Kidney epithelial cell (primary cell): ENCODE data around the gene MCM5. TPM values are rescaled to one million over a fixed set of nuclear protein-coding genes. Genes with fewer than 3 reads are reported as not detected.

Experiments
- DNase-seq: peaks from one replicate; pipeline ENCODE4 v3.0.0-alpha.2; 2010; ENCODE audit warnings: low read depth
- H3K27me3 ChIP-seq: 2 replicates; pipeline ENCODE4 v1.6.0; 2011; ENCODE audit warnings: low read length; ENCODE audit not compliant: control insufficient read depth, insufficient read depth
- H3K36me3 ChIP-seq: 2 replicates; pipeline ENCODE4 v1.5.1; 2011; ENCODE audit warnings: low read length; ENCODE audit not compliant: control insufficient read depth, insufficient read depth
- H3K4me3 ChIP-seq: 2 replicates; pipeline ENCODE4 v1.5.1; 2011; ENCODE audit warnings: low read depth, mild to moderate bottlenecking, control low read depth, low read length
- total RNA-seq: library from RNA; depleted of rRNA; stranded (reverse); fragments of >200 nt; gene quantifications from 2 replicates; pipeline ENCODE4 v1.2.3, GENCODE V29; 2015
- TF ChIP-seq, protein P1 (sequence below): IDR thresholded peaks from 2 replicates; pipeline ENCODE4 v1.5.1; 2011; ENCODE audit warnings: mild to moderate bottlenecking, moderate library complexity, low read length, control low read depth, inconsistent platforms; ENCODE audit not compliant: insufficient read depth, poor library complexity, severe bottlenecking

Gene MCM5
- total RNA-seq, 1 donor from 2014 or later, result 34.6 TPM

DNA sequence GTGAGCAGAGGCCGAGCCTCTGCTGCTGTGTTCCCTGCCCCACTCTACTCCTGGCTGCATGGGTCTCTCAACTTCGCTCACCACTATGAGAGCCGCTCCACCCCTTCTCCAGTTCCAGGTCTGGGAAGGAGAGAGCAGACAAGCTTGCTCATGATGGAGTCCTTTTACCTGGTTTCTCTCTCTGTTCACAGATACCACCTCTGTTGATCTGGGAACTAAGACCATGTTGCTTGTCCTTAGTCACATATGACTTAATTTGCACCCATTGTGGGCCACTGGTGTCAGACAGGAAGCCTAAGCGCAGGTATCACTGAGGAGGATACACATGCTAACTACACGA lies 26.8 kb downstream of the MCM5 start:
- TF ChIP-seq, protein P1, sequence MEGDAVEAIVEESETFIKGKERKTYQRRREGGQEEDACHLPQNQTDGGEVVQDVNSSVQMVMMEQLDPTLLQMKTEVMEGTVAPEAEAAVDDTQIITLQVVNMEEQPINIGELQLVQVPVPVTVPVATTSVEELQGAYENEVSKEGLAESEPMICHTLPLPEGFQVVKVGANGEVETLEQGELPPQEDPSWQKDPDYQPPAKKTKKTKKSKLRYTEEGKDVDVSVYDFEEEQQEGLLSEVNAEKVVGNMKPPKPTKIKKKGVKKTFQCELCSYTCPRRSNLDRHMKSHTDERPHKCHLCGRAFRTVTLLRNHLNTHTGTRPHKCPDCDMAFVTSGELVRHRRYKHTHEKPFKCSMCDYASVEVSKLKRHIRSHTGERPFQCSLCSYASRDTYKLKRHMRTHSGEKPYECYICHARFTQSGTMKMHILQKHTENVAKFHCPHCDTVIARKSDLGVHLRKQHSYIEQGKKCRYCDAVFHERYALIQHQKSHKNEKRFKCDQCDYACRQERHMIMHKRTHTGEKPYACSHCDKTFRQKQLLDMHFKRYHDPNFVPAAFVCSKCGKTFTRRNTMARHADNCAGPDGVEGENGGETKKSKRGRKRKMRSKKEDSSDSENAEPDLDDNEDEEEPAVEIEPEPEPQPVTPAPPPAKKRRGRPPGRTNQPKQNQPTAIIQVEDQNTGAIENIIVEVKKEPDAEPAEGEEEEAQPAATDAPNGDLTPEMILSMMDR, result no peak
- Histone ChIP-seq H3K4me3 (no peak overlapping the region), H3K27me3 (no peaks in the 10 kb centered on the region), H3K36me3 (peaks cover 1% of the 10 kb centered on the region)
- no peak for DNase-seq

DNA sequence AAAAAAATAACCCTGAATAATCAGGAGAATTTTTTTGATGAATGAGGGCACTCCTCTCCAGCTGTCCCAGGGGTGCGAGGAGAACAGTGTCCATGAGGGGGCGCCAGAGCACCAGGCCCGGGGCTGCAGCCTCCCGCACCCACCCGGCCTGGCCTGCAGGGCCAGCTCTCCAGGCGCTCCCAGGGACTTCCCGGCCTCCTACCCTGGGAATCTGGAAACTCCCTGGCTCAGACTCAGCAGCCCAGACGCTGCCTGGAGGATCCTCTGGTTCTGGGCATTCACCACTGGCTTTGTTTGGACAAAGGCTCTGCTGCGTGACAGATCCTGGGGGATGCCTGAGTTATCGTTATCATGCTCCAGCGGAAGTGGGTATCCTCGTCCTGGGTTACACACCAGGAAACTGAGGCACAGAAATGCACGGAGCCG lies 31.0 kb downstream of the MCM5 start:
- Histone ChIP-seq H3K36me3 (no peaks in the 10 kb centered on the region), H3K27me3 (no peaks in the 10 kb centered on the region), H3K4me3 (no peak overlapping the region)
- TF ChIP-seq, protein P1, result peak; percentile 99
- DNase-seq, result peak; percentile 70

DNA sequence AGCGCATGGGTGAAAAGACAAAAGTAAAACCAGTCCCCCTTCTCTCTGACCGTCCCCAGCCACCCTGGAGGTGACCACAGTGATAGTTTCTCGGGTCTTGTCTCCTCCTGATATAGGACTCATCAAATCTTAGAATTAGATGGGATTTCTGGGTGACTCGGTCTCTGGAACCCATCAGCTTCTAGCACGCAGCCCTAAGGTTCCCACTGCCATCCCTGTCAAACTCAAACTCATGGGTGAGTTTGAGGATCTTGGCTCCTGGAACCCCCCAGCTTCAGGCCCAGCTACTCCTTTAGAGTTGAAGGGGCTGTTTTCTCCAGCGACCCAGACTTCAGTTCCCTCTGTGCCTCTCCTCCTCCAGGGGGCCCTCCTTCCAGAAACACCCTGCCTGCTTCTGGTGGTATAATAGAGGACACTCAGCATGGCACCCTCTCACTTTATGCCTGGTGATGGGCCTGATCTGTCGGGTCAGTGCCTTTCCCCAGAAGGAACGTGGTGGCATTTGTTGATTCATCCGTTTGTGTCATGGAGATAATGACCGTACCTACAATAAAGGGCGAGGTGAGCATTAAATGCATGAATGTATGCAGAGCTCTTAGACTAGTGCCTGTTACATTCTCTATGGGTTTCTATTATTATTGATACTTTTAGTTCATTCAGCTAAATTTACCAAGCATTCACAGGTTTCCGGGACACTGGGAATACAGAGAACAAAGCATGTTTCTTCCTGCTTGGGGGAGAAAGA lies 31.7 kb downstream of the MCM5 start:
- TF ChIP-seq, protein P1, result no peak
- H3K27me3 ChIP-seq, result no peaks in the 10 kb centered on the region
- no peaks in the 10 kb centered on the region for H3K36me3 ChIP-seq
- DNase-seq, result no peak
- H3K4me3 ChIP-seq, result no peak overlapping the region

DNA sequence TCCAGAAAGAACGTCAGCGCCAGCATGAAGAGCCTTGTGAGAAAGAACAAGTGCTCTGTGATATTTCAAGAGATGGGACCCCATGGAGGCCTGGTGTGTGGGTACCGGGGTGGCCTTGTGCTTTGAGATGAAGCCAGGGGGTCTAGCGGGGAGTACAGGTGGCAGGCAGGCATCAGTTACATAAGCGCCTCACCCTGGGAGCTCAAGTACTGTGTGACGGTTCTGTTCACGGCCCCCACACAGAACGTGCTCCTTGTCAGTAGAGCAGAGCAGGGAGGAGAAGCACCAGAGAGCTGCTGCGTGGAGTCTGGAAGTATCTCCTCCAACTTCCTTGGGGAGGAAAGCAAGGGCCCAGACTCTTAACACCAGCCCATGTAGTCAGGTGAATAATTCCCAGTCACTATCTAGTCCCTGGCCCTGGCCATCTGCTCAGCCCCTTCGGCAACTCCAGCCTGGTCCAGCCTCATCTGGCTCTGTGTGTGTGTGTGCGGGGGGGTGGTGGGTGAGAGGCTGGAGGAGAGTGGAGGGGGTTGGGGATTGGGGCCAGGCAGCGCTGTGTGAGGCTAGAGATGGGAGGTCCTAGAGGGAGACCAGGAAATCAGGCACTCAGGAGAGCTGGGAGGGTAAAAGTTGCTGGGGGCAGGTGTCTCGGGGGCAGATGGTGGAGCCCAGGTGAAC lies 32.4 kb downstream of the MCM5 start:
- TF ChIP-seq, protein P1, result no peak
- Histone ChIP-seq H3K36me3 (no peaks in the 10 kb centered on the region), H3K4me3 (no peak overlapping the region), H3K27me3 (no peaks in the 10 kb centered on the region)
- no peak for DNase-seq

DNA sequence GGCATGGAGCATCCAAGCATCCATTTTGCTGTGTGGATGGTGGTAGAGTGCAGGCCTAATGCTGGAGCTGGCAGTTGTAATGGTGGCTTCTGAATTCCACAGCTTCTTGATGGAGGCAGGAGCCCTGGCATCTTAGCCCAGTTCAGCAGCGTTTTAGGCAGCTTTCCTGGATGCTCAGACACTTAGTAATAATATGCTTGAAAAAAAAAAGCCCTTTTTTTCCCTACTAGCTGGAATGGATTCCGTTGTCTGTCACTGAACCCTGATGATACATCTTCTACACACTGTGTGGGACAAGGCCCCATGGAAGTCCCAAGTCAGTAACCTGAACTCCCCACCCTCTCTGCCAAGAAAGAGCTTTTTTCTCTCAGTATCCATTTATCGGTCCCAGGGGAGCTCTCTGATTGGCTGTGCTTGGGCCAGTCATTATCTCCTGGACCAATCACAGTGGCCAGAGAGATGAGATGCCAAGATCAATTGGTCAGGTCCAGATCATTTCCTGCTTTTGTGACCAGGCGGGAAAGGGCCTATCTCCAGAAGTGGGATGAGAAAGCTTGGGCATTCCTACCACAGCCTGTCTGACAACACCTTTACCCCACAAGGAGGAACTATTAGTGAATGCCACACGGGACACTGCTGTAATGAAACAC lies 34.2 kb downstream of the MCM5 start:
- DNase-seq, result no peak

More for the DNA sequence above, 34.2 kb downstream of the MCM5 start:
- TF ChIP-seq, protein P1, result no peak
- Histone ChIP-seq H3K36me3 (no peaks in the 10 kb centered on the region), H3K27me3 (no peaks in the 10 kb centered on the region), H3K4me3 (no peak overlapping the region)
